Ascending aorta (tissue), 2 donors: ENCODE measurements around the gene INHBC. TPM values are rescaled to one million over a fixed set of nuclear protein-coding genes. Genes with fewer than 3 reads are reported as not detected.

ENCODE experiments used
- DNase-seq, 2 donors: peaks; one replicate each; pipeline ENCODE4 v3.0.0-alpha.2; 2019; ENCODE audit warnings: low spot score in 2 of 2
- H3K27ac ChIP-seq, 2 donors: fragments of 200-600 bp; sonication (generic); one replicate each; pipeline ENCODE4 v1.5.1; 2016 to 2017; ENCODE audit warnings: mild to moderate bottlenecking in 1 of 2
- H3K27me3 ChIP-seq: fragments of 200-600 bp; sonication (generic); one replicate; pipeline ENCODE4 v1.5.1; 2017
- H3K36me3 ChIP-seq, 2 donors: fragments of 200-600 bp; sonication (generic); one replicate each; pipeline ENCODE4 v1.5.1; 2016
- H3K4me1 ChIP-seq, 2 donors: fragments of 200-600 bp; sonication (generic); one replicate each; pipeline ENCODE4 v1.5.1; 2016 to 2017; ENCODE audit warnings: mild to moderate bottlenecking in 1 of 2
- H3K4me3 ChIP-seq, 2 donors: fragments of 200-600 bp; sonication (generic); one replicate each; pipeline ENCODE4 v1.5.1; 2016 to 2017; ENCODE audit warnings: mild to moderate bottlenecking in 1 of 2
- H3K9me3 ChIP-seq, 2 donors: fragments of 200-600 bp; sonication (generic); one replicate each; pipeline ENCODE4 v1.5.1; 2016
- CTCF ChIP-seq, 3 experiments: fragments of 200-600 bp in 2 of 3; fragments of 450-650 bp in 1 of 3; sonication (generic) in 2 of 3; IDR thresholded peaks; one replicate each; pipeline ENCODE4 v1.5.1; 2016 to 2019; ENCODE audit warnings: antibody characterized with exemption in 3 of 3, mild to moderate bottlenecking in 1 of 3, moderate library complexity in 1 of 3
- intact Hi-C: fragments of 100-400 bp; cut with DNase I; formaldehyde crosslinking; loops from one replicate; pipeline ENCODE4 v1.15.1; 2023
- total RNA-seq: library from RNA; depleted of rRNA; stranded (reverse); fragments of >200 nt; gene quantifications from one replicate; pipeline ENCODE4 v1.1.0, GENCODE V29; 2016

Gene INHBC
- total RNA-seq, 1 donor from 2014 or later, result not detected

- Histone ChIP-seq H3K4me3 (no peak overlapping the region), H3K36me3 (no peaks in the 10 kb centered on the region), H3K9me3 (no peaks in the 10 kb centered on the region), H3K27ac (no peak overlapping the region), H3K27me3 (no peaks in the 10 kb centered on the region), H3K4me1 (peaks cover 0 to 18% of the 10 kb centered on the region in 2 donors)
- TF ChIP-seq CTCF (IDR thresholded peaks at IDR 0.05), result no peak
- DNase-seq, result no peak
- intact Hi-C loops, result no loop called here
These were observed 14.1 kb downstream of the INHBC start for GRCh38 chr12:57448669-57449068.

GRCh38 chr12:57449375-57449774 is 14.8 kb downstream of the INHBC start:
- Histone ChIP-seq H3K4me1 (peaks cover 0 to 18% of the 10 kb centered on the region in 2 donors), H3K27me3 (no peaks in the 10 kb centered on the region), H3K9me3 (no peaks in the 10 kb centered on the region), H3K4me3 (no peak overlapping the region), H3K27ac (no peak overlapping the region), H3K36me3 (no peaks in the 10 kb centered on the region)
- DNase-seq, result no peak
- intact Hi-C loops, result no loop called here
- no peak for TF ChIP-seq CTCF (IDR thresholded peaks at IDR 0.05)

DNA sequence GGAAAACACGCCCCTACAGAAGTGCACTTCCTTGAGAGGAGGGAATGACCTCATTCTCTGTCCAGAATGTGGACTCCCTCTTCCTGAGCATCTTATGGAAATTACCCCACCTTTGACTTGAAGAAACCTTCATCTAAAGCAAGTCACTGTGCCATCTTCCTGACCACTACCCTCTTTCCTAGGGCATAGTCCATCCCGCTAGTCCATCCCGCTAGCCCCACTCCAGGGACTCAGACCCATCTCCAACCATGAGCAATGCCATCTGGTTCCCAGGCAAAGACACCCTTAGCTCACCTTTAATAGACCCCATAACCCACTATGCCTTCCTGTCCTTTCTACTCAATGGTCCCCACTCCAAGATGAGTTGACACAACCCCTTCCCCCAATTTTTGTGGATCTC is 15.5 kb downstream of the INHBC start:
- no peak for TF ChIP-seq CTCF (IDR thresholded peaks at IDR 0.05)
- peaks cover 0 to 18% of the 10 kb centered on the region in 2 donors for H3K4me1 ChIP-seq
- intact Hi-C loops, result loop anchor here (5.0 kb wide), 1 partner anchor 78 kb away; no protein-coding TSS in a partner anchor
- no peaks in the 10 kb centered on the region for H3K9me3 ChIP-seq
- no peak for DNase-seq
- H3K4me3 ChIP-seq, result no peak overlapping the region
- H3K36me3 ChIP-seq, result no peaks in the 10 kb centered on the region
- H3K27me3 ChIP-seq, result no peaks in the 10 kb centered on the region
- H3K27ac ChIP-seq, result no peak overlapping the region

GRCh38 chr12:57451233-57451778 is 16.7 kb downstream of the INHBC start:
- Histone ChIP-seq H3K4me1 (peaks cover 0 to 18% of the 10 kb centered on the region in 2 donors), H3K27ac (peak overlapping the region; percentile 85 to 97), H3K4me3 (no peak overlapping the region), H3K36me3 (no peaks in the 10 kb centered on the region), H3K27me3 (no peaks in the 10 kb centered on the region), H3K9me3 (no peaks in the 10 kb centered on the region)
- TF ChIP-seq CTCF (IDR thresholded peaks at IDR 0.05), result no peak
- no peak for DNase-seq
- intact Hi-C loops, result loop anchor here (5.0 kb wide), 1 partner anchor 79 kb away; no protein-coding TSS in a partner anchor

DNA sequence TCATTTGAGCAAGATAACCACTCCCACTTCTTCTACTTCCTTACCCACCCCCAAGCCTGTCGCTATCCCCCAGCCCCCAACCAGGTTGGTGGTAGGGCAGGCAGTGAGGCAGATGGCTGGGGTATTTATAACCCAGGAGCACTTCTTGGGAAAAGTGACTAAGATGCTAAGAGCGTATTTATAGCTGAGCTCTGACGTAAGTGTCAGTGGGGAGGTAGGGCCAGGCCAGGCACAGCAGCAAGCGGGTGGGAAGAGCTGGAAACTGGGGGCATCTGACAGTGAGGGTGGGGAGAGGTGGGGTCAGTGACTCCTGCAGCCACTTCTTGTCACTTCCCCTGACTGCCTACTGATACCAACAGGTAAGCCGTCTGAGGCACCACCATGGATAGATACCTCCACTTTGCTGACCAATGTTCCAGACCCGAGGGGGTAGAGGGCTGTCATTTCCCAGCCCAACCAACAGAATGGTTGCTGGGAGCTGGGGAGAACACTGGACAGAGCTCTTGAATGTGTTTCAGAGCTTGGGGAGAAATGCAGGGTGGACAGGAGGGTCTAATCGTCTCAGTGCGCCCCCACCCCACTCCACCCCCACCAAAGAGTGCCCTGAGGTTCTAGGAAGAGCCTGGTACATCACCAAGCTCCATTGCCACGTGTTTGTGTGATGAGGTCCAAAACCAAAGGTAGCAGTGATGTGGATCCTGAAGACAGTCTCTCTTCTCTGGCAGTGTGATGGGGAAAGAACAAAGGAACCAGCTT is 17.8 kb downstream of the INHBC start:
- Histone ChIP-seq H3K4me3 (peak overlapping the region in 1 of 2 donors; percentile 47), H3K36me3 (no peaks in the 10 kb centered on the region), H3K4me1 (peaks cover 0 to 18% of the 10 kb centered on the region in 2 donors), H3K27me3 (no peaks in the 10 kb centered on the region), H3K9me3 (no peaks in the 10 kb centered on the region), H3K27ac (peak overlapping the region; percentile 85 to 97)
- no peak for TF ChIP-seq CTCF (IDR thresholded peaks at IDR 0.05)
- peak in 1 of 2 donors; percentile 88 for DNase-seq
- intact Hi-C loops, result loop anchor here (1.0 to 5.0 kb wide), 4 partner anchors 22 to 189 kb away; no protein-coding TSS in a partner anchor
